ENCODE data around the gene ATP5MG. TPM values are rescaled to one million over a fixed set of nuclear protein-coding genes. Genes with fewer than 3 reads are reported as not detected.

ATP5MG gene
- total and polyA plus RNA-seq, 2 of the 4 experiments (the other 2 are of a cell fraction): 144 to 219 TPM

DNA sequence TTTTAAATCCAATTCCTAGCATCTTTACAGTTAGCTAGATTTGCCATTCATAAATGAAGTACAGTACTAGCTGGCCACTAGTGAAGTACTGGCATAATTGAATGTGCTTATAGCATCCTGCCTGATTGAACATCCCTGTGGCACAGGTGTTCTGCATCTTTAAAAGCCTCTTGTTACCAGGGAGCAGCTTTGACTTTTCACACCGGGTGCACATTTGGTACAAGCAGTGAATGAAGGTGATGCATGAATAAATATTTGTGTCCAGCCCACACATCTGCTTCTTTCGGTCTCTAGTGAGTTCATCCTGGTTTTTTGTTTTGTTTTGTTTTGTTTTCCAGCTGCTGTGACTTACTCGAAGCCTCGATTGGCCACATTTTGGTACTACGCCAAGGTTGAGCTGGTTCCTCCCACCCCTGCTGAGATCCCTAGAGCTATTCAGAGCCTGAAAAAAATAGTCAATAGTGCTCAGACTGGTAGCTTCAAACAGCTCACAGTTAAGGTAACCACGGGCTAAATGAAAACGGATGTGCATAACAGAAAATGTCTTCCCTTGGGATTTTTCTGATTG, 5.3 kb downstream of the ATP5MG start:
- Histone ChIP-seq H2BK15ac (ENCODE audit: low read depth, low read length) (no peak overlapping the region), H3K36me3 (ENCODE audit: control insufficient read depth, insufficient read depth, low read length) (peaks cover 12% of the 10 kb centered on the region), H3K9ac (ENCODE audit: low read depth, low read length) (no peak overlapping the region), H3K4me2 (ENCODE audit: low read depth, low read length) (no peak overlapping the region), H4K5ac (ENCODE audit: low read depth, low read length) (no peak overlapping the region), H4K20me1 (ENCODE audit: insufficient read depth, low read length) (peaks cover 38% of the 10 kb centered on the region), H3K56ac (ENCODE audit: extremely low read depth, insufficient read depth, low read length) (no peak overlapping the region), H3K9me3 (ENCODE audit: control insufficient read depth, insufficient read depth, low read length) (no peaks in the 10 kb centered on the region), H3K79me1 (ENCODE audit: low read depth in 1 of 2, low read length in 2 of 2) (peaks cover 27 to 42% of the 10 kb centered on the region in 2 experiments), H2BK5ac (ENCODE audit: low read depth, low read length, poor library complexity, severe bottlenecking) (no peak overlapping the region), H2AFZ (replicated peaks; ENCODE audit: low read length, poor library complexity) (no peak overlapping the region), H3K23ac (ENCODE audit: low read depth, low read length) (no peak overlapping the region), H2BK20ac (ENCODE audit: low read depth, low read length) (no peak overlapping the region), H3K27ac (ENCODE audit: insufficient read depth, low read length) (no peak overlapping the region), H3K4ac (ENCODE audit: low read depth, low read length) (no peak overlapping the region), H3K4me3 (ENCODE audit: insufficient read depth, low read depth, low read length) (no peak overlapping the region), H2AK9ac (replicated peaks; ENCODE audit: low read depth, low read length, poor library complexity) (no peak overlapping the region), H4K8ac (ENCODE audit: low read depth in 2 of 2, low read length in 2 of 2) (no peak overlapping the region), H3K18ac (ENCODE audit: low read depth, low read length) (no peak overlapping the region), H2AK5ac (ENCODE audit: low read depth, low read length) (no peak overlapping the region), H4K91ac (ENCODE audit: insufficient read depth, low read depth, low read length) (no peak overlapping the region), H2BK120ac (ENCODE audit: low read depth, low read length) (no peak overlapping the region), H3K4me1 (ENCODE audit: control insufficient read depth, insufficient read depth, low read length) (peaks cover 5% of the 10 kb centered on the region), H3K14ac (replicated peaks; ENCODE audit: low read depth, low read length) (no peak overlapping the region), H3K27me3 (ENCODE audit: control insufficient read depth, insufficient read depth, low read length) (no peaks in the 10 kb centered on the region), H3K9me1 (ENCODE audit: insufficient read depth, low read length) (0 out of 2 replicates have a peak, but pooled peaks cover 2% of the 10 kb centered on the region)
- ChIA-PET CTCF (no interaction called here), POLR2A (ENCODE audit: unreplicated experiment) (no interaction called here)
- TF ChIP-seq BHLHE40 (IDR thresholded peaks at IDR 0.05; ENCODE audit: low read depth, low read length): no peak
- no peak for TF ChIP-seq RAD21 (IDR thresholded peaks at IDR 0.05; ENCODE audit: low read length)
- TF ChIP-seq, protein P1, sequence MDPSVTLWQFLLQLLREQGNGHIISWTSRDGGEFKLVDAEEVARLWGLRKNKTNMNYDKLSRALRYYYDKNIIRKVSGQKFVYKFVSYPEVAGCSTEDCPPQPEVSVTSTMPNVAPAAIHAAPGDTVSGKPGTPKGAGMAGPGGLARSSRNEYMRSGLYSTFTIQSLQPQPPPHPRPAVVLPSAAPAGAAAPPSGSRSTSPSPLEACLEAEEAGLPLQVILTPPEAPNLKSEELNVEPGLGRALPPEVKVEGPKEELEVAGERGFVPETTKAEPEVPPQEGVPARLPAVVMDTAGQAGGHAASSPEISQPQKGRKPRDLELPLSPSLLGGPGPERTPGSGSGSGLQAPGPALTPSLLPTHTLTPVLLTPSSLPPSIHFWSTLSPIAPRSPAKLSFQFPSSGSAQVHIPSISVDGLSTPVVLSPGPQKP (IDR thresholded peaks at IDR 0.05; ENCODE audit: borderline replicate concordance, low read depth, low read length): no peak
- TF ChIP-seq MAZ (IDR thresholded peaks at IDR 0.05; ENCODE audit: borderline replicate concordance, low read depth, low read length): no peak
- no peak for TF ChIP-seq NFE2L2 (IDR thresholded peaks at IDR 0.05; ENCODE audit: low read depth, low read length)
- TF ChIP-seq, protein P2, sequence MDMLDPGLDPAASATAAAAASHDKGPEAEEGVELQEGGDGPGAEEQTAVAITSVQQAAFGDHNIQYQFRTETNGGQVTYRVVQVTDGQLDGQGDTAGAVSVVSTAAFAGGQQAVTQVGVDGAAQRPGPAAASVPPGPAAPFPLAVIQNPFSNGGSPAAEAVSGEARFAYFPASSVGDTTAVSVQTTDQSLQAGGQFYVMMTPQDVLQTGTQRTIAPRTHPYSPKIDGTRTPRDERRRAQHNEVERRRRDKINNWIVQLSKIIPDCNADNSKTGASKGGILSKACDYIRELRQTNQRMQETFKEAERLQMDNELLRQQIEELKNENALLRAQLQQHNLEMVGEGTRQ (IDR thresholded peaks at IDR 0.05; ENCODE audit: low read depth, low read length): no peak
- TF ChIP-seq, protein P3, sequence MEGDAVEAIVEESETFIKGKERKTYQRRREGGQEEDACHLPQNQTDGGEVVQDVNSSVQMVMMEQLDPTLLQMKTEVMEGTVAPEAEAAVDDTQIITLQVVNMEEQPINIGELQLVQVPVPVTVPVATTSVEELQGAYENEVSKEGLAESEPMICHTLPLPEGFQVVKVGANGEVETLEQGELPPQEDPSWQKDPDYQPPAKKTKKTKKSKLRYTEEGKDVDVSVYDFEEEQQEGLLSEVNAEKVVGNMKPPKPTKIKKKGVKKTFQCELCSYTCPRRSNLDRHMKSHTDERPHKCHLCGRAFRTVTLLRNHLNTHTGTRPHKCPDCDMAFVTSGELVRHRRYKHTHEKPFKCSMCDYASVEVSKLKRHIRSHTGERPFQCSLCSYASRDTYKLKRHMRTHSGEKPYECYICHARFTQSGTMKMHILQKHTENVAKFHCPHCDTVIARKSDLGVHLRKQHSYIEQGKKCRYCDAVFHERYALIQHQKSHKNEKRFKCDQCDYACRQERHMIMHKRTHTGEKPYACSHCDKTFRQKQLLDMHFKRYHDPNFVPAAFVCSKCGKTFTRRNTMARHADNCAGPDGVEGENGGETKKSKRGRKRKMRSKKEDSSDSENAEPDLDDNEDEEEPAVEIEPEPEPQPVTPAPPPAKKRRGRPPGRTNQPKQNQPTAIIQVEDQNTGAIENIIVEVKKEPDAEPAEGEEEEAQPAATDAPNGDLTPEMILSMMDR (conservative IDR thresholded peaks at IDR 0.05; ENCODE audit: low read depth, low read length): no peak
- no peak for TF ChIP-seq RCOR1 (IDR thresholded peaks at IDR 0.05; ENCODE audit: insufficient replicate concordance, low read length)
- TF ChIP-seq RFX5 (IDR thresholded peaks at IDR 0.05; ENCODE audit: low read depth, low read length): no peak
- no peak for TF ChIP-seq MXI1 (IDR thresholded peaks at IDR 0.05; ENCODE audit: borderline replicate concordance, low read depth, low read length)
- no peak for TF ChIP-seq POLR2A (IDR thresholded peaks at IDR 0.05; ENCODE audit: low read depth, low read length)
- no peak for TF ChIP-seq SMC3 (IDR thresholded peaks at IDR 0.05; ENCODE audit: low read depth, low read length)
- no peak for TF ChIP-seq FOS (IDR thresholded peaks at IDR 0.05; ENCODE audit: low read depth, low read length)
- TF ChIP-seq MAFK (IDR thresholded peaks at IDR 0.05; ENCODE audit: low read depth, low read length): no peak
- TF ChIP-seq CEBPB (IDR thresholded peaks at IDR 0.05; ENCODE audit: low read depth, low read length): no peak
- TF ChIP-seq CHD1 (IDR thresholded peaks at IDR 0.05; ENCODE audit: low read depth, low read length): no peak
- intact Hi-C loops (cut with micrococcal nuclease) (no loop called here), in situ Hi-C loops (cut with MboI; ENCODE audit: low sequenced_read_pairs) (no loop called here), dilution Hi-C loops (cut with HindIII; ENCODE audit: low sequenced_read_pairs, unreplicated experiment) (no loop called here)
- peak; percentile 39 for DNase-seq
- BruUV-seq (replicated peaks): no TSS peak
- peak; percentile 6; the same call in 1 of the 2 replicates for ATAC-seq (ENCODE audit: low read depth)
- WGBS, 2 experiments (ENCODE audit: extremely low coverage in 2 of 2, insufficient read length in 1 of 2): 80% methylated on average over 2 of the region's 7 CpGs; no CpG with 5 or more reads in 1 of the 2 experiments
